PFSK-1 (cell line): ENCODE measurements around the gene IL22RA2.

ENCODE experiments used
- POLR2AphosphoS5 ChIP-seq: IDR thresholded peaks from 2 replicates; pipeline ENCODE4 v1.6.1; 2012; ENCODE audit warnings: low read depth, mild to moderate bottlenecking, control low read depth, low read length, moderate library complexity
- REST ChIP-seq, 2 experiments: IDR thresholded peaks; 2 replicates each; pipeline versions ENCODE4 v1.6.1 to v1.8.0; 2011 to 2012; ENCODE audit warnings: low read depth in 2 of 2, low read length in 2 of 2, control low read depth in 1 of 2, inconsistent platforms in 1 of 2, mild to moderate bottlenecking in 1 of 2, moderate library complexity in 1 of 2; ENCODE audit not compliant: insufficient read depth in 1 of 2
- TAF1 ChIP-seq: IDR thresholded peaks from 2 replicates; pipeline ENCODE4 v1.6.1; 2012; ENCODE audit warnings: low read length, control low read depth, borderline replicate concordance; ENCODE audit not compliant: insufficient read depth

- no peak for TF ChIP-seq TAF1
- no peak for TF ChIP-seq REST (IDR thresholded peaks at IDR 0.05; ENCODE audit: insufficient read depth in 1 of 2, low read depth in 2 of 2, low read length in 2 of 2)
- no peak for TF ChIP-seq POLR2AphosphoS5
Observed at GRCh38 chr6:137181891-137182653, 8.6 kb upstream of the IL22RA2 start.
